H1 (cell line): ENCODE results near the gene VPS35L. TPM values are rescaled to one million over a fixed set of nuclear protein-coding genes. Genes with fewer than 3 reads are reported as not detected.

Experiments used
- CTCF ChIA-PET: fragments of 300-600 bp; sonication (Branson Sonifier 250); formaldehyde crosslinking; loops from one replicate; lab custom pipeline; 2021; ENCODE audit not compliant: partially characterized antibody; lab: Charles Lee
- POLR2A ChIA-PET: fragments of 300-600 bp; sonication (Branson Sonifier 250); formaldehyde crosslinking; loops from one replicate; lab custom pipeline; 2021; ENCODE audit warnings: inconsistent platforms; ENCODE audit not compliant: partially characterized antibody; lab: Charles Lee
- DNase-seq, 2 experiments: peaks; one replicate each; pipeline versions ENCODE4 v3.0.0 to v3.0.0-alpha.2; 2010 to 2022; ENCODE audit warnings: low spot score in 2 of 2, low read depth in 1 of 2, mixed read lengths in 1 of 2
- FAIRE-seq: peaks from 2 replicates; lab custom pipeline; 2011; peaks lifted over from hg19 to GRCh38; lab: Jason Lieb, UNC
- H2AFZ ChIP-seq: 2 replicates; pipeline ENCODE4 v1.8.1; 2012; ENCODE audit warnings: low read length, inconsistent platforms
- H2AK5ac ChIP-seq: 2 replicates; pipeline ENCODE4 v1.6.1; 2013; ENCODE audit warnings: low read depth, low read length
- H2BK120ac ChIP-seq: replicated peaks from 2 replicates; pipeline ENCODE3; 2013; ENCODE audit warnings: low read depth, low read length, inconsistent platforms
- H2BK12ac ChIP-seq: 2 replicates; pipeline ENCODE4 v1.6.1; 2013; ENCODE audit warnings: low read depth, low read length
- H2BK15ac ChIP-seq: 2 replicates; pipeline ENCODE4 v1.6.1; 2013; ENCODE audit warnings: low read length
- H2BK20ac ChIP-seq: 2 replicates; pipeline ENCODE4 v1.6.1; 2013; ENCODE audit warnings: low read length
- H2BK5ac ChIP-seq: 2 replicates; pipeline ENCODE4 v1.6.1; 2013; ENCODE audit warnings: low read depth, low read length
- H3K14ac ChIP-seq: 2 replicates; pipeline ENCODE4 v1.6.1; 2013; ENCODE audit warnings: inconsistent platforms; ENCODE audit not compliant: insufficient read length
- H3K18ac ChIP-seq: 2 replicates; pipeline ENCODE4 v1.6.1; 2013; ENCODE audit warnings: low read length; ENCODE audit errors: extremely low read depth
- H3K23ac ChIP-seq: 2 replicates; pipeline ENCODE4 v1.6.1; 2013; ENCODE audit warnings: inconsistent platforms; ENCODE audit not compliant: insufficient read length
- H3K23me2 ChIP-seq: 2 replicates; pipeline ENCODE4 v1.6.1; 2013; ENCODE audit warnings: low read depth, low read length
- H3K27ac ChIP-seq: 2 replicates; pipeline ENCODE4 v1.6.1; 2011; ENCODE audit warnings: low read depth, low read length, inconsistent platforms
- H3K27me3 ChIP-seq, 4 experiments: replicated peaks in 1 of 4; 1 replicate in 1 of 4; 2 replicates in 3 of 4; pipeline versions ENCODE4 v1.6.1 to v1.8.1; 2011 to 2013; ENCODE audit warnings: low read length in 3 of 4, mild to moderate bottlenecking in 3 of 4, inconsistent platforms in 2 of 4, mixed read lengths in 2 of 4, moderate library complexity in 1 of 4; ENCODE audit not compliant: control insufficient read depth in 3 of 4, insufficient read depth in 3 of 4; ENCODE audit errors: extremely low read depth in 1 of 4
- H3K36me3 ChIP-seq, 4 experiments: 2 replicates each; pipeline versions ENCODE4 v1.6.1 to v1.8.1; 2011 to 2013; ENCODE audit warnings: mild to moderate bottlenecking in 4 of 4, low read length in 3 of 4, moderate library complexity in 2 of 4, control low read depth in 1 of 4, inconsistent platforms in 1 of 4; ENCODE audit not compliant: insufficient read depth in 4 of 4, control insufficient read depth in 2 of 4
- H3K4ac ChIP-seq: replicated peaks from 2 replicates; pipeline ENCODE3; 2013; ENCODE audit warnings: low read length, low read depth, mixed read lengths, inconsistent platforms; ENCODE audit not compliant: insufficient read length
- H3K4me1 ChIP-seq, 4 experiments: replicated peaks in 1 of 4; 1 replicate in 1 of 4; 2 replicates in 3 of 4; pipeline versions ENCODE4 v1.6.1 to v1.8.1; 2011 to 2013; ENCODE audit warnings: low read length in 3 of 4, inconsistent platforms in 2 of 4, mixed read lengths in 1 of 4; ENCODE audit not compliant: insufficient read depth in 4 of 4, control insufficient read depth in 3 of 4
- H3K4me2 ChIP-seq, 2 experiments: 2 replicates each; pipeline versions ENCODE4 v1.6.1 to v1.8.1; 2011 to 2013; ENCODE audit warnings: low read depth in 2 of 2, low read length in 2 of 2, control low read depth in 1 of 2, inconsistent platforms in 1 of 2, mild to moderate bottlenecking in 1 of 2; ENCODE audit not compliant: insufficient read depth in 1 of 2
- H3K4me3 ChIP-seq, 4 experiments: fragments of 200-600, 300-600 bp in 1 of 4; sonication (generic), shearing (Covaris generic), sonication (Bioruptor Twin) in 1 of 4; 2 replicates each; pipeline versions ENCODE4 v1.5.1 to v1.8.1; 2011 to 2016; ENCODE audit warnings: low read length in 4 of 4, low read depth in 3 of 4, control low read depth in 2 of 4, inconsistent platforms in 2 of 4, mild to moderate bottlenecking in 2 of 4, mixed read lengths in 1 of 4, moderate library complexity in 1 of 4; ENCODE audit not compliant: insufficient read depth in 2 of 4; ENCODE audit errors: extremely low read depth in 1 of 4
- H3K56ac ChIP-seq: replicated peaks from 2 replicates; pipeline ENCODE3; 2013; ENCODE audit warnings: low read depth, mild to moderate bottlenecking, mixed read lengths, low read length, inconsistent platforms; ENCODE audit not compliant: insufficient read length
- H3K79me1 ChIP-seq: 2 replicates; pipeline ENCODE4 v1.6.1; 2013; ENCODE audit warnings: low read depth, low read length, control low read depth
- H3K79me2 ChIP-seq, 2 experiments: 2 replicates each; pipeline versions ENCODE4 v1.6.1 to v1.8.1; 2012 to 2013; ENCODE audit warnings: low read length in 2 of 2, mild to moderate bottlenecking in 2 of 2, inconsistent platforms in 1 of 2; ENCODE audit not compliant: insufficient read depth in 2 of 2, control insufficient read depth in 1 of 2
- H3K9ac ChIP-seq, 4 experiments: replicated peaks in 1 of 4; 1 replicate in 1 of 4; 2 replicates in 3 of 4; pipeline versions ENCODE4 v1.6.1 to v1.8.1; 2011 to 2013; ENCODE audit warnings: low read depth in 3 of 4, low read length in 3 of 4, control low read depth in 2 of 4, mild to moderate bottlenecking in 2 of 4, moderate library complexity in 2 of 4, inconsistent platforms in 1 of 4; ENCODE audit errors: extremely low read depth in 1 of 4
- H3K9me3 ChIP-seq, 2 experiments: 2 replicates each; pipeline versions ENCODE4 v1.6.1 to v1.8.1; 2012 to 2013; ENCODE audit warnings: mild to moderate bottlenecking in 2 of 2, moderate library complexity in 2 of 2, control low read depth in 1 of 2, inconsistent platforms in 1 of 2, low read depth in 1 of 2, low read length in 1 of 2, mixed read lengths in 1 of 2; ENCODE audit not compliant: insufficient read depth in 2 of 2
- H4K20me1 ChIP-seq, 2 experiments: replicated peaks in 1 of 2; 2 replicates each; pipeline versions ENCODE3 to v1.8.1; 2011 to 2013; ENCODE audit warnings: inconsistent platforms in 2 of 2, low read length in 2 of 2, mild to moderate bottlenecking in 1 of 2; ENCODE audit not compliant: insufficient read depth in 2 of 2, control insufficient read depth in 1 of 2
- H4K5ac ChIP-seq: 2 replicates; pipeline ENCODE4 v1.6.1; 2013; ENCODE audit warnings: low read length, low read depth, mixed read lengths, inconsistent platforms; ENCODE audit not compliant: insufficient read length
- H4K8ac ChIP-seq: 2 replicates; pipeline ENCODE4 v1.8.0; 2013; ENCODE audit warnings: mild to moderate bottlenecking, moderate library complexity, low read length, inconsistent platforms; ENCODE audit not compliant: insufficient read depth; ENCODE audit errors: extremely low read depth
- H4K91ac ChIP-seq: replicated peaks from 2 replicates; pipeline ENCODE3; 2013; ENCODE audit warnings: low read length, mixed read lengths, inconsistent platforms; ENCODE audit not compliant: insufficient read length
- ASH2L ChIP-seq: fragments of 200-600, 300-600 bp; sonication (generic); IDR thresholded peaks from one replicate; pipeline ENCODE4 v1.7.1; 2017; ENCODE audit warnings: low read length
- RAD21 ChIP-seq, 2 experiments: IDR thresholded peaks in 1 of 2; conservative IDR thresholded peaks in 1 of 2; 2 replicates each; pipeline ENCODE4 v1.6.1; 2011; ENCODE audit warnings: low read depth in 2 of 2, low read length in 2 of 2, improper control_type of control experiment in 1 of 2, inconsistent platforms in 1 of 2, mild to moderate bottlenecking in 1 of 2, moderate library complexity in 1 of 2
- WGBS, 2 experiments: shearing (Covaris generic) in 1 of 2; methylation state at CpG; one replicate each; pipeline versions ENCODE4 v1.1.6 to v1.1.7; 2013 to 2015; ENCODE audit warnings: low lambda C conversion rate in 2 of 2, mixed read lengths in 2 of 2, inconsistent platforms in 1 of 2, low coverage in 1 of 2, missing lambda C conversion rate in 1 of 2; ENCODE audit not compliant: insufficient replicate concordance in 2 of 2, insufficient coverage in 1 of 2, insufficient read length in 1 of 2; ENCODE audit errors: extremely low coverage in 1 of 2, missing lambda C conversion rate in 1 of 2; 5-methylcytosine and 5-hydroxymethylcytosine counted together
- polyA plus RNA-seq, 7 experiments: library from polyadenylated mRNA; depleted of rRNA in 3 of 7; stranded (reverse) in 5 of 7; unstranded in 2 of 7; fragments of >200 nt in 5 of 7; fragments of 200-250 nt in 2 of 7; gene quantifications; 1 replicate in 5 of 7; 2 replicates in 1 of 7; 4 replicates in 1 of 7; pipeline versions ENCODE4 v1.2.1 to v1.2.3, GENCODE V29; 2011 to 2013; ENCODE audit warnings: missing spikeins in 2 of 7, mixed read lengths in 2 of 7
- total RNA-seq: library from RNA; stranded (reverse); fragmentation: NEBNext Ultra II Directional; extraction: Animal tissue kit (Norgen Biotek cat#: 25700); gene quantifications from 2 replicates; pipeline ENCODE4 v1.2.1, GENCODE V29; 2021
- TF ChIP-seq, protein P1 (sequence below), 3 experiments: IDR thresholded peaks; 1 replicate in 2 of 3; 2 replicates in 1 of 3; pipeline versions ENCODE4 v1.5.1 to v1.6.1; 2011; ENCODE audit warnings: low read length in 3 of 3, mild to moderate bottlenecking in 3 of 3, inconsistent platforms in 2 of 3, low read depth in 1 of 3, moderate library complexity in 1 of 3; ENCODE audit not compliant: insufficient read depth in 1 of 3; ENCODE audit errors: control extremely low read depth in 1 of 3

The VPS35L gene
- total and polyA plus RNA-seq, 2 of the 8 experiments (the other 6 are each of a cell fraction or from before 2014, with no cell fraction given), result 31.5 to 57.1 TPM

DNA sequence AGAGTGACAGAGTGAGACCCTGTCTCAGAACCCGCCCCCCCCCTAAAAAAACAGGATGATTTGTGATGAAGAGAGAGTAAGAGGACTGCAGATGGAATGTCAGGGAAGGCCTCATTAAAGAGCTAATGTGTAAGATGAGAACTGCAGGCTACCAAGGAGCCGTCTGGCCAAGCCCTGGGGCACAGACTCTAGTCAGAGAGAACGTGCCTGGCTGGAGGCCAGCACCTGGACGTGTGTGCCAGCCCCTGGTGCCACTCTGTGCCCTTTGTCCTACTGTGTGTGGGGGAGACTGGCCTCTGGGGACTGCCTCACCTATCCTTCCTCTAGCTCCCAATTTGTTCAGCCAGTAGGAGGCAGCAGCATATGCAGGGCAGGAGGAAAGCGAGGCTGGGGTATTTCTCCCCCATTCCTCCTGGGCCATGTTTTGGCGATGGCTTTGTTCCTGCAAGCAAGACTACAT is 125.4 kb downstream of the VPS35L start:
- H3K27ac ChIP-seq, result no peak overlapping the region
- peaks cover 4 to 27% (median 16%) of the 10 kb centered on the region in 4 experiments for H3K36me3 ChIP-seq
- CTCF ChIA-PET, result interaction anchor here (0.7 to 1.7 kb wide), 22 partner anchors 9 to 380 kb away, joined by 3 to 7 read pairs (median 4); no protein-coding TSS in a partner anchor
- H3K56ac ChIP-seq, result no peak overlapping the region
- no peak overlapping the region for H2BK12ac ChIP-seq
- no peak overlapping the region for H3K4me2 ChIP-seq
- TF ChIP-seq, protein P1, sequence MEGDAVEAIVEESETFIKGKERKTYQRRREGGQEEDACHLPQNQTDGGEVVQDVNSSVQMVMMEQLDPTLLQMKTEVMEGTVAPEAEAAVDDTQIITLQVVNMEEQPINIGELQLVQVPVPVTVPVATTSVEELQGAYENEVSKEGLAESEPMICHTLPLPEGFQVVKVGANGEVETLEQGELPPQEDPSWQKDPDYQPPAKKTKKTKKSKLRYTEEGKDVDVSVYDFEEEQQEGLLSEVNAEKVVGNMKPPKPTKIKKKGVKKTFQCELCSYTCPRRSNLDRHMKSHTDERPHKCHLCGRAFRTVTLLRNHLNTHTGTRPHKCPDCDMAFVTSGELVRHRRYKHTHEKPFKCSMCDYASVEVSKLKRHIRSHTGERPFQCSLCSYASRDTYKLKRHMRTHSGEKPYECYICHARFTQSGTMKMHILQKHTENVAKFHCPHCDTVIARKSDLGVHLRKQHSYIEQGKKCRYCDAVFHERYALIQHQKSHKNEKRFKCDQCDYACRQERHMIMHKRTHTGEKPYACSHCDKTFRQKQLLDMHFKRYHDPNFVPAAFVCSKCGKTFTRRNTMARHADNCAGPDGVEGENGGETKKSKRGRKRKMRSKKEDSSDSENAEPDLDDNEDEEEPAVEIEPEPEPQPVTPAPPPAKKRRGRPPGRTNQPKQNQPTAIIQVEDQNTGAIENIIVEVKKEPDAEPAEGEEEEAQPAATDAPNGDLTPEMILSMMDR (IDR thresholded peaks at IDR 0.05; ENCODE audit: control extremely low read depth in 1 of 3, insufficient read depth in 1 of 3, low read depth in 1 of 3, low read length in 3 of 3), result peak; percentile 64 to 76 (median 70)
- TF ChIP-seq ASH2L (no peak), RAD21 (IDR thresholded peaks at IDR 0.05 in 1 of 2, conservative IDR thresholded peaks at IDR 0.05 in 1 of 2; ENCODE audit: low read depth in 2 of 2, low read length in 2 of 2) (peak; percentile 66 to 69)
- no peak overlapping the region for H3K4ac ChIP-seq
- H2AK5ac ChIP-seq, result no peak overlapping the region
- WGBS, 2 experiments, result 82% methylated on average over 6 of the region's 6 CpGs; no CpG with 5 or more reads in 1 of the 2 experiments
- H3K23me2 ChIP-seq, result no peaks in the 10 kb centered on the region
- H4K8ac ChIP-seq, result no peak overlapping the region
- no peaks in the 10 kb centered on the region for H3K4me1 ChIP-seq
- no peak overlapping the region for H3K23ac ChIP-seq
- no peak overlapping the region for H2AFZ ChIP-seq
- no peak overlapping the region for H4K91ac ChIP-seq
- no peaks in the 10 kb centered on the region for H3K79me1 ChIP-seq
- no peak overlapping the region for H2BK15ac ChIP-seq
- no peak overlapping the region for H2BK5ac ChIP-seq
- no peaks in the 10 kb centered on the region for H3K79me2 ChIP-seq
- H3K9me3 ChIP-seq, result peaks cover 0 to 8% of the 10 kb centered on the region in 2 experiments; a peak in 2 of 4 replicates
- DNase-seq (peak in 1 of 2 experiments; percentile 61), FAIRE-seq (no peak)
- H4K20me1 ChIP-seq, result no peaks in the 10 kb centered on the region
- no peak overlapping the region for H3K4me3 ChIP-seq
- H3K27me3 ChIP-seq, result no peaks in the 10 kb centered on the region
- POLR2A ChIA-PET, result interaction anchor here (0.7 to 3.4 kb wide), 8 partner anchors 10 to 206 kb away, joined by 3 to 12 read pairs (median 4); no protein-coding TSS in a partner anchor
- H3K18ac ChIP-seq, result no peak overlapping the region
- no peak overlapping the region for H2BK120ac ChIP-seq
- H3K9ac ChIP-seq, result no peak overlapping the region
- no peak overlapping the region for H2BK20ac ChIP-seq
- H4K5ac ChIP-seq, result no peak overlapping the region
- H3K14ac ChIP-seq, result no peak overlapping the region
